GM18909 (cell line): ENCODE measurements around the gene PLOD1.
"Not testable (repeated sequence)": the region's sequence is repeated elsewhere in the genome, so short reads cannot be mapped to it uniquely, and the experiment has no call there.

Experiments
- ATAC-seq: cut with Tn5 transposase; IDR thresholded peaks from one replicate; pipeline ENCODE4 v1.9.1; 2021; ENCODE audit warnings: mild to moderate bottlenecking; ENCODE audit not compliant: unreplicated experiment, poor library complexity

The PLOD1 gene

DNA sequence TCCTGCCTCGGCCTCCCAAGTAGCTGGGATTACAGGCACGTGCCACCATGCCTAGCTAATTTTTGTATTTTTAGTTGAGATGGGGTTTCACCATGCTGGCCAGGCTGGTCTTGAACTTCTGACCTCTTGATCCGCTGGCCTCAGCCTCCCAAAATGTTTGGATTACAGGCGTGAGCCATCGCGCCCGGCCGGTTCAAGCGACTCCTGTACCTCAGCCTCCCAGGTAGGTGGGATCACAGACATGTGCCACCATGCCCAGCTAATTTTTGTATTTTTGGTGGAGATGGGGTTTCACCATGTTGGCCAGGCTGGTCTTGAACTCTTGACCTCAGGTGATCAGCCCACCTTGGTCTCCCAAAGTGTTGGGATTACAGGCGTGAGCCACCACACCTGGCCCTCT, 1.2 kb downstream of the PLOD1 start:
- not testable (repeated sequence) for ATAC-seq

DNA sequence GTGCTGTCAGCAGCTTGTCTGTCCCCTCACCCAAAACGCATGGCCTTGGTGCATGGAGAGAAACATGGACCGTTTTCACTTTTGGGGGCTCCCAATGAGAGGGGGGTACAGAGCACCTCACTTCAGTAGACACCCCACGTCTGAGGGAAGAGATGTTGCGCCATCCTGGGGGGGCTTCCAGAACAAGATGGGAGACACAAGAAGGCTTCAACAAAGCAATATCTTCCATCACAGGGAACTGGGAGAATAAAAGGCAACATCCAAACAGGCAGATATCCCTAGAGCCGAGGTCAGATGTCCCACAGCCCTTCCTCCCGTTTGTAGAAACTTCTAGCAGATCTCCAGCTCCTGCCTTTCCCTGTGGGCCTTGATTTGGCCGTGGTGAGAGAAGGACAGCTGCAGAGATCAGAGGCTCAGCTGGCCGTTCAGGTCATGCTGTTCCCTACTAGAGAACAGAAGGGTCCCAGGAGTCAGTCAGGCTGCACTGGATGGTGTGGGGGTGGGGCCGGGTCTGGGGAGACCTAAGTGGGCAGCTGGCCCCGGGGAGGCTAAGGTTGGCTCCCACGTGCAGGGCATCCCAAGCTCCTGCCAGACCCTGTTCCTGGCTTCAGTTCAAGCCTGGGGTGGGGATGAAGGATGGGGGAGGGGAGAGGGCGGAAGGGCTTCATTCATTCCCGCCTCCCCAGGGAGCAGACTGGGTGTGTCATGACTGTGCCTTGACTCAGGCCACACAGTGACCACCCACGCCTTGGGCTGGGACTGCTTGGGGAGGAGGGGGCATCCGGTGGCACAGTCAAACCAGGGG, 4.4 kb downstream of the PLOD1 start:
- no peak for ATAC-seq

DNA sequence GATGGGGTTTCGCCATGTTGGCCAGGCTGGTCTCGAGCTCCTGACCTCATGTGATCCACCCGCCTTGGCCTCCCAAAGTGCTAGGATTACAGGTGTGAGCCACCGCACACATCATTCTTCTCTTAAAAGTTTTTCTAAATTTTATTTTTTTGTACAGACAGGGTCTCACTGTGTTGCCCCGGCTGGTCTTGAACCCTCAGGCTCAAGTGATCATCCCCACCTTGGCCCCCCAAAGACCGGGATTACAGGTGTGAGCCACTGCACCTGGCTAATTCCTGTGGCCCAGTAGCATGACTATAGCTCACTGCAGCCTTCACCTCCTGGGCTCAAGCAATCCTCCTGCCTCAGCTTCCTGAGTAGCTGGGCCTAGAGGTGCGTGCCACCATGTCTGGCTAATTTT, 5.3 kb downstream of the PLOD1 start:
- not testable (repeated sequence) for ATAC-seq

DNA sequence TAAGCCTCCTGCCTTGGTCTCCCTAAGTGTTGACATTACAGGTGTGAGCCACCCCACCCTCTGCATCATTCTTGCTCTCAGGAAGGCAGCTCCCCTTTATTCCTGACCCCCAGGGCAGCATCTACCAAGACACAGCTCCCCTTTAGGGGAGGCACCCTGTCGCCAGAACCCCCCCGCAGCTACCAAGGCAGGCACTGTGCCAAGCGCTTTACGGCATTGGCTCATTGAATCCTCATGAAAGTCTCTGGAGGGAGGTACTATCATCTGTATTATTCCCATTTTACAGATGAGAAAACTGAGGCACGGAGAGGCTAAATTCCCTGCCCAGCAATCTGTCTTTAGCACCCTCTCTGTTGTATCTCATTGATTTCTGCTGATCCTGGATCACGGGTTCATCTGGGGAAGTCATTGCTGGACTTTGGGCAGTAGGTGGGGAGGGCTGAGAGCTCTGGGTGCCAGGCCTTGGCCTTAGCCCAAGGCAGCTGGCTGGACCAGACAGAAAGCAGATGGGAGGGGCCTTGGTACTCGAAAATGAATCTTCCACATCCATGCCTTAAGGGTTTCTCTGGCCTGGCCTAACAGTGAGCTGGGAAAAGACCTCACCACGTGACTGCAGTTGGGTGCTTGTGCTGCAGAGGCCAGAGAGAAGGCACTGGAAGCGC, 5.9 kb downstream of the PLOD1 start:
- ATAC-seq = no peak

DNA sequence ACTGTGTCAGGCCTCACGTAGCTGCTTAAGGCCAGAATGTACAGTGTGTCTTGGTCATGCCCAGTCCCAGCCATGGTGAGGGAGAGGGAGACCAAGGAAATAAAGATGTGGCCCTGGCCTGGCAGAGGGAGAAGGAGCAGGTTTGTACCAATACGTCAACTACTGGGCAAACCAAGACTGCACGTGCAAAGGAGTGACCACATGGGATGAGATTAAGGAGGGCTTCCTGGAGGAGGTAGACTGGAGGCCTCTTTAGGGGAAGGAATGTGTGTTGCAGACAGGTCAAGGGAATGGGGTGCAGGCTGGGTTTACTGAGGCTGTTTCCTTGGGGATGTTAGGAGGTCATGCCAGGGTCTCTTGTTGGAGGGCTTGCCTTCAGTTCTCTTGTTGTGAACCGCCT, 7.8 kb downstream of the PLOD1 start:
- no peak for ATAC-seq

DNA sequence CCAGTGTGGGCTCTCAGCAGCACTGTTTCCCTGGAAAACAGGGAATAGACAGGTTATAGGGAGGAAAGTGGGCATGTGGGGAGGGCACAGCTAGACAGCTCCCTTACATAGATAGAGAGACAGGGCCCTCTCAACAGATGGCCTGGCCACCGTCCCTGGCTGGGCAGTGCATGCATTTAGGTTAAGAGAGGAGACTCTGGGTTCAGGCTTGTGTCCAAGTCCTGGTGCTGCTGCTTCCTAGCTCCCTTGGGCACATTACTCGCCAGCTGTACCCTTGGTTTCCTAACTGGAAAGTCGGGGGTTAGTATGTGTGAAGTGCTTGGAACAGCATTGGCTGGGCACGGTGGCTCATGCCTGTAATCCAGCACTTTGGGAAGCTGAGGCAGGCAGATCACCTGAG, 9.1 kb downstream of the PLOD1 start:
- no peak for ATAC-seq

DNA sequence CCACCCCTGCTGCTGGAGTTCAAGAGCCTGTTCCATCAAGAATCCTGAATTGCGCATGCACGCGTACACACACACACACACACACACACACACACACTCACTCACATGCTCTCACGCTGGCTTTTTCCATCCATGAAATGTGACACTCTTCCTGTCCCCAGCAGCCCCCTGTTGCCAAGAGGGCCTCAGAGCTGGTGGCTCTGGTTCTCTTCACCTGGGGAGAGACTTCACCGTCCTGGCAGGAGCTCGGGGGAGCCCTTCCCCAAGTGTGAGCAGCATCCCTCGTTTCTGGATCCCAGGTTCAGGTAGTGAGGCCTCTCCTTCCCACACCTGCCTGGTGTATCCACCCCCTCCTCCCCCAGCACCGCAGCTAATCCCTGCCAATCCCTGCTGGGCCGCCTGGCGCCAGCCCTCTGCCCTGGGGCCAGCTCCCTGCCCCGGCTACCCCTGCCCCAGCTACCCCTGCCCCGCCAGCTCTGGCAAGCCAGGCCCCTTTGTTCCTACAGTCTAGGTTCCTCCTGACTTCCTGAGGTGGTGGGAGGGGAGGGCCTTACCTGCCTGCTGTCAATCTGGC, 9.9 kb downstream of the PLOD1 start:
- ATAC-seq = no peak

DNA sequence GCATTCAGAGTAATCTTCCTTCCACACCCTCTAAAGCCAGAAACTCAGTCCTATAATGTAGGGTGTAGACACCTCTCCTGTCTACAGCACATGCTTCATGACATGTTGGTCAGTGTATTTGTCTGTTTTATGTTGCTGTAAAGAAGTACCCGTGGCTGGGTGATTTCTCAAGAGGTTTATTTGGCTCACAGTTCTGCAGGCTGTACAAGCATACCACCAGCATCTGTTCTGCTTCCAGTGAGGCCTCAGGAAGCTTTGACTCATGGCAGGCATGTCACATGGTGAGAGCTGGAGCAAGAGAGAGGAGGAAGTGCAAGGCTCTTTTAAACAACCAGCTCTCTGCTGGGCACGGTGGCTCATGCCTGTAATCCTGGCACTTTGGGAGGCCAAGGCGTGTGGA, 12.1 kb downstream of the PLOD1 start:
- ATAC-seq = no peak

DNA sequence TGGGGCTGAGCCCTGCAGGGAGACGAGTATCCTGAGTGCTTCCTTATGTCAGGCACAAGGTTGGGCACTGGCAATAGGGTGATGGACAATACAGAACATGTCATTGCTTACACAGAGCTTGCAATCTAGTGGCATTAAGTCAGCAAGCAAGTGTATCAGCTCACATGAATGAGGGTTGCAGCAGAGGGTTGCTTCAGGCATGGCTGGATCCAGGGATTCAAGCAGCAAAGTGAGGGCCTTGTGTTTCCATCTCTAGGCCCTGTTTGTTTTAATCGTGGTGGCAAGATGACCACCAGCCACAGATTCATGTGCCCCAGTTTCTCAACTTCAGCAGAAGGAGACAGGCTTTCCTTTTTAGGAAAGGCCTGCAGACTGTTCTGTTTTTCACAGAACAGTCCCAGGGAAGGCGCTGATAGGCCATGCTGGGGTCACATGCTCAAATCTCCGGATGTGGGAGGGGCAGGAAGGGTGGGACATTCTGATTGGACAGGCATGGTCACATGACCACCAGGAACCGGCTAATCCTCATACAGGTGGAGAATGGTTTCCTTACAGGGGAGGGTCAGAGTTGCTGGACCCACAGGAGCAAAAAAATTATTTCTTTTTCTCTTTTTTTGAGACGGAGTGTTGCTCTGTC, 14.4 kb downstream of the PLOD1 start:
- no peak for ATAC-seq

DNA sequence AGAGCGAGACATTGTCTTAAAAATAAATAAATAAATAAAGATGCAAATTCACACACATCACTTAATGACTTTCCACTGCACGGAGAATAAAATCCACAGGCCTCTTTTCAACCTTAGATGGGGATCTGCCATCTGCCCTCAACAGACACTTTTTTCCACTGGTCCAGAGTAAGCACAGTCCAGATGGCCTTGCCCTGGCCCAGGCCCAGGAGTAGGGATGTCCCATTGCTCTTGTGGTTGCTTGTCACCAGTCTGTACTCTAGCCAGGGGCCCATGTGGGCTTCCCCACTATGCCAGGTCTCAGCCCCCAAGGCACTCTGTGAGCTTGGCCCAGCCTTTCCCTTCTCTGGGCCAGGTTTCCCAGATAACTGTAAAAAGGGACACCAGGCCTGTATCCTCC, 17.4 kb downstream of the PLOD1 start:
- ATAC-seq = no peak

DNA sequence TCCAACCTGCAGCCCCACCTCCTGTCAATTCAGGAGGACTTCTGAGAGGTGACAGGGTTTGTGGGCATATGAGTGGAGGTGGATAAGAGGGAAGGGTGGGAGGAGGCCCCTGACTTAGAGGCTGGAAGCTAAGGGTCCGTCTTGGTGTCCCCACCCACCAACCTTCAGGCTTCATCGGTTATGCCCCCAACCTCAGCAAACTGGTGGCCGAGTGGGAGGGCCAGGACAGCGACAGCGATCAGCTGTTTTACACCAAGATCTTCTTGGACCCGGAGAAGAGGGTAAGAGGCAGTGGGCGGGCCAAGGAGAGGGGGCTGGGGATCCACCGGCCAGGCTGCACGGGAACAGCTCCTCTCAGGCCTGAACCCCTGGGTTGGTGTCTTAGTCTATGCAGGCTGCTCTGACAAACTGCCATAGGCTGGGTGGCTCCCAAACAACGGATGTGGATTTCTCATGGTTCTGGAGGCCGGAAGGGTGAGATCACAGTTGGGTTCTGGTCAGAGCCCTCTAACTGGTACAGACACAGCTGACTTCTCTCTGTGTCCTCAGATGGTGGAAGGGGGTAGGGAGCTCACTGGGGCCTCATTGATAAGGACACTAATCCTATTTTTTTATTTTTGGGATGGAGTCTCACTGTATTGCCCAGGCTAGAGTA, 18.1 kb downstream of the PLOD1 start:
- no peak for ATAC-seq

DNA sequence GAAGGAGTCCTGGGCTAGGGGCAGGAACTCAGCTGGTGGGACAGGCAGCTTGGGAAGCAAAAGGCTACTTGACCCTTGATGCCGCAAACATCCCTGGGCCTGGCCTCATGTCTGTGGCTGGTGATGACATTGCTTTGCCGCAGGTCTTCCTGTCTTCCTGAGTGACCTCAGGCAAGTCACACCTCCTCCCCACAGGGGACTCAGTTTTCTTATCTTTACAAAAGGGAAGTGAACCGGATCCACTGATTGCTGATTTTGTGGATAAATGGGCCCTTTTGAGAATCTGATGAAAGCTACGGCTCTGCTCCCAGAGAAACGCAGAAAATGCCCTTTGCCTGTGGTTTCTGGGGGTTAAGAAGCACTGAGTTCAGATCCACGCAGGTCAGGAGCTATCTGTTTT, 20.7 kb downstream of the PLOD1 start:
- ATAC-seq = no peak

DNA sequence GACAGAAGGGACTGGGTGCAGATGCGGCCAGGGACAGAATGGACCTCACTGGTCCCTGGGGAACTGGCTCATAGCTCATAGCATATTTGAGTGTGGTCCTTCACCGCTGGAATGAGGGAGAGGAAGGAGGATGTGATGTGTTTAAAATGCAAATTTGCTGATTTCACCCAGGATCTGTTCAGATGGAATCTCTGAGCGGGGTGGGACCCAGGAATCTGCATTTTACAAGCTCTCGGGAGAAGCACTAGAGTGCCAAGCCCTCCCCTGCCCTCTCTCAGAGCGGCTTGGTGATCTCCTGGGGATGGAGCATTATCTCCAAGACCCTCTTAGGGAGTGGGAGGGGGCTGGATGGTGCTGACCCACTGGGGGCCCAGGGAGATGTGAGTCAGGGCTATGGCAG, 22.9 kb downstream of the PLOD1 start:
- ATAC-seq = no peak

DNA sequence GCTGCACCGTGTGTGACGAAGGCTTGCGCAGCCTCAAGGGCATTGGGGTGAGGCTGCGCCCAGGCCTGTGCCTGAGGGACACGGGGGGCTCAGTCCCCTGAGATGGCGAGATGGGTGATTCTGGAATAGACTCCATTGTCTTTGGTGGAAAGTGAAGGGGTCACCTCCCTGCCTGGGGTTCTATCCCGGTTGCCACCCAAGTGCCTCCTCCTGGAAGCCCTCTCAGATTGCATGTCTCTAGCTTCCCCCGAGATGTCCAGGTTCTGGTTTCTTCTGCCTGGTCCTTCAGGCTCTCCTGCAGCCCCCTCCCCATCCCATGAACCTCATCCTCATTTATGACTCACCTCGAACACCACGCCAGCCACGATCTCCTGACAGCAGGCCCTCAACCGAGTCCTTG, 23.4 kb downstream of the PLOD1 start:
- no peak for ATAC-seq

DNA sequence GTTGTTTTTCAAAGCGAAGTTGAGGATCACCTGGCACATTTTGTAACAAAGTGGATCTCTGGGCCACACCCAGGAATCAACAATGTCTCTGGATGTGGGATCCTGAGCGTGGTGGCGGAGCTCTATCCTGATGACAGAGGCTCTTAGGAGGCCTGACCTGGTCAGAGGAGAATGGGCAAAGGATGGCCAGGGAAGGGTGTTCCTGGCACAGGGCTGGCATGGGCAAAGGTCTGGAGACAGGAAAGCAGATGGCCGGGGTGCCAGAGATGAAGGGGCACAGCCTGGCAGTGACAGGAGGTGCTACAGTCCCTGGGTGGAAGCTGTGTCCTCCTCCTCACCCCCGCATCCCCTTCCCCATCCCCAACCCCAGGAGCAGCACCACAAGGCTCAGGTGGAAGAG, 25.8 kb downstream of the PLOD1 start:
- no peak for ATAC-seq

DNA sequence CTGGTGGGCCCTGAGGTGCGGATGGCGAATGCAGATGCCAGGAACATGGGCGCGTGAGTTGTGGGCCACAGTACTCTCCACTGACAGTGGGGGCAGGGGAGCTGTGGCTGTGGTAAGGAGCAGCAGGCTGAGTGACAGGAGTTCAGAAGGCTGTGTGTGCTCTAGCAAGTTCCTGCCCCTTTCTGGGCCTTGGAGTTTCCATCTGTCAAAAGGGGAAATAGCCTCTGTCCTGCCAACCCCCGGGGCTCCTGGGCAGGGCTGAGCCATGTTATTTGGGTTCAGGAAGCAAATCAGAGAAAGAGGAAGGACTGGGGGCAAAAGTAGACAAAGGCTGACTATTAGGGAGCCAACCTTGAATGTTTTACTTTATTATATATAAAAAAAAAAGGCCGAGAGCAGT, 26.2 kb downstream of the PLOD1 start:
- no peak for ATAC-seq

DNA sequence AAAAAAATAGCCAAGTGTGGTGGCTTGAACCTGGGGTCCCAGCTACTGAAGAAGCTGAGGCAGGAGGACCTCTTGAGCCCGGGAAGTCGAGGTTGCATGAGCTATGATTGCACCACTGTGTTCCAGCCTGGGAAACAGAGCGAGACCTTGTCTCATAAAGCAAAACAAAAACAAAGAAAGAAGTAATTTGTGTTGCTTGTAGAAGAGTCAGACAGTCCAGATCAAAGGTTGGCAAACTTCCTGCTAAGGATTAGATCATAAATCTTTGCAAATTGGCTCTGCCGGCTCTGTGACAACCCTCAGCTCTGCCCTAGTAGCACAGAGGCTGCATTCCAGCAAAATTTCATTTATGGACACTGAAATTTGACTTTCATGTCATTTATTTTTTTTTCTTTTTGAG, 26.7 kb downstream of the PLOD1 start:
- ATAC-seq = no peak

DNA sequence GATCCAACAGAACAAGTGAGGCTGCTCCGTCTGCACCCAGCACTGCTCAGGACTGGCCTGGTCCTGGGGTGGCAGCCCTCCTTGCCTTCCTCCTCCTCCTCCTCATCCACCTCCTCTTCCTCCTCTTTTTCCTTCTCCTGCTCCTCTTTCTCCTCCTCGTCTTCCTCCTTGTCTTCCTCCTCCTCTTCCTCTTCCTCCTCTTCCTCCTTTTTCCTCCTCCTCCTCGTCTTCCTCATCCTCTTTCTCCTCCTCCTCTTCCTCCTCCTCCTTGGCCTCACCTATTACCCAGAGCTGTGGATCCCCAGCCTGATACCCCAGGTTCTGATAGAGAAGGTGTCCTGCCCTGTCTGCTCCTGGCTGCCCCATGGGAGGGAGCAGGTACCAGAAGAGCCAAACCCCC, 29.1 kb downstream of the PLOD1 start:
- no peak for ATAC-seq

DNA sequence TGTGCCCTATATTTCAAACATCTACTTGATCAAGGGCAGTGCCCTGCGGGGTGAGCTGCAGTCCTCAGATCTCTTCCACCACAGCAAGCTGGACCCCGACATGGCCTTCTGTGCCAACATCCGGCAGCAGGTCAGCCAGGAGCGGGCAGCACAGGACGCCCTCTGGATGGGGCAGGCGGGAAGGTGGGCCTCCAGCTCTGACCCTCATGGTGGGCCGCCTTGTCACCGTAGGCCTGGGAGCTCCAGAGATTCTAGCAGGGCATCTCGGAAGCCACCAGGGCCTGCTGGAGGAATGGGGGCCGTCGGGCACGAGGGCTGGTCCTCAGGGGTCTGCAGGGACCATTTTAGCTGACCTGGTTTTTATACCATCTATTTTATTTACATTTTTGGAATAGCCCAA, 30.1 kb downstream of the PLOD1 start:
- ATAC-seq = no peak

DNA sequence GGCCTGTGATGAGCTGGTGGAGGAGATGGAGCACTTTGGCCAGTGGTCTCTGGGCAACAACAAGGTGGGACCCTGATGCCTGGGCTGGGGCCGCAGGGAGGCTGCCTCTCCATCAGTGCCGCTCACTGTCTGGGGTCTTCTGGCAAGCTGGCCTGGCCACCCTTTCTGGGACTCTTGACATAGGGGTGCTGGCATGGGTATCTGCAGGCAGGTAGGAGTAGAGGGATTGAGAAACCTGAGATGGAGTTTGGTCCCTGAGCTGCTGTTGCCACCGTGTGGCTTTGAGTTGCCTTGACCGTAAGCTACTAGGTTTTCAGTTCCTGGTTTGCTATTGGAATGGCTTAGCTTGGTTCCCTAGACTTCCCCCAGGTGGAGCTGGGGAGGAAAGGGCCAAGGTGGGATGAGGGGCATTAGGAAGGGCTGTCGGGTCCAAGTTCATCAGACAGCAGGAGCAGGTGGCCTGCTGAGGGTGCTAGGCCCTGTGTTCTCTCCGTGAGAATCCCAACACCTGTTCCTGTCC, 32.6 kb downstream of the PLOD1 start:
- no peak for ATAC-seq
